HG03095 (cell line): Measurements from ENCODE around the gene CHCHD1.
"Not testable (repeated sequence)": the region's sequence is repeated elsewhere in the genome, so short reads cannot be mapped to it uniquely, and the experiment has no call there.

Experiments used
- ATAC-seq: cut with Tn5 transposase; IDR thresholded peaks from one replicate; pipeline ENCODE4 v1.9.1; 2021; ENCODE audit warnings: moderate library complexity; ENCODE audit not compliant: unreplicated experiment

Gene CHCHD1

DNA sequence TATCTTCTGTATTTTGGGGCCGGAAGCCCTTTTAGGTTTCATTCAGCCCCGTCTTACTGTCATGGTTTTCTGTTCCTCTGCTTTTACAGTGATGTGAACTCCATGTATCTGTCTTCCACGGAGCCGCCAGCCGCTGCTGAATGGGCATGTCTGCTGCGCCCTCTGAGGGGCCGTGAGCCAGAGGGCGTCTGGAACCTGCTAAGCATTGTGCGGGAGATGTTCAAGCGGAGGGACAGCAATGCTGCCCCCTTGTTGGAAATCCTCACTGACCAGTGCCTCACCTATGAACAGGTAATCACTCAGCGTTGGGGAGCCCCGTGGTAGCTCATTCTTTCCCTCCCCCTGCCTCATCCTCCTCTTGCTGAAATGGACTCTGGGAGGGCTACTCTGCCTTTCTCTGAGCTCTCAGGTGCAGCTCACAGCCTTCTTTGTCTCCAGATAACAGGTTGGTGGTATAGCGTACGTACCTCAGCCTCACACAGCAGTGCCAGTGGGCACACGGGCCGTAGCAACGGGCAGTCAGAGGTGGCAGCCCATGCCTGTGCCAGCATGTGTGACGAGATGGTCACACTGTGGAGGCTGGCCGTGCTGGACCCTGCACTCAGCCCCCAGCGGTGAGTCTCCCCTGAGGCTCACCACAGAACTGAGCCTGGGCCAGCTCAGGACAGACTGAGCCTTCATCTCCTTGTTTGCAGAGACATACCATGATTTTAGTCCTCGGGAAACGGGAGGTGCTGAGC lies 9.2 kb downstream of the CHCHD1 start:
- no peak for ATAC-seq

DNA sequence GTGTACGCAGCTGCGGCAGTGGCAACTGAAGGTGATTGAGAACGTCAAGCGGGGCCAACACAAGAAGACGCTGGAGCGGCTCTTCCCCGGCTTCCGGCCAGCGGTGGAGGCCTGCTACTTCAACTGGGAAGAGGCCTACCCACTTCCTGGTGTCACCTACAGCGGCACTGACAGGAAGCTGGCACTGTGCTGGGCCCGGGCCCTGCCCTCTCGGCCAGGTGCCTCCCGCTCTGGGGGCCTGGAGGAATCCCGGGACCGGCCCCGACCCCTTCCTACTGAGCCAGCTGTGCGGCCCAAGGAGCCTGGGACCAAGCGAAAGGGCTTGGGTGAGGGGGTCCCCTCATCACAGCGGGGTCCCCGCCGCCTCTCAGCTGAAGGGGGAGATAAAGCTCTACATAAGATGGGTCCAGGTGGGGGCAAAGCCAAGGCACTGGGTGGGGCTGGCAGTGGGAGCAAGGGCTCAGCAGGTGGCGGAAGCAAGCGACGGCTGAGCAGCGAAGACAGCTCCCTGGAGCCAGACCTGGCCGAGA lies 10.1 kb downstream of the CHCHD1 start:
- no peak for ATAC-seq

DNA sequence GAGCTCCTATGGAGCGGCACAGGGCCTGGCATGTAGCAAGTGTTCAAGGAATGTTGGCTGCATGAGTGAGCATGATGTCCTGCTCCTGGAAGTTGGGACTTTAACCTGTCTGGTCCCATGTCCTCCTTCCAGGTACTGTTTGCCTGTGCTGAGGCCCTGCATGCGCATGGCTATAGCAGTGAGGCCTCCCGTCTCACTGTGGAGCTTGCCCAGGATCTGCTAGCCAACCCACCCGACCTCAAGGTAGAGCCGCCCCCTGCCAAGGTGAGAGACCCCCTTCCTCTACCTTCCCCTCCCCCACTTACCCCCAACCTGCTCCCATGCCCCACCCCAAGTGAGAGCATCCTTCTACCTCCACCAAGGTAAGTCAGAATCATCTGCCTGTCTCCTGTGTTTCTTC lies 11.6 kb downstream of the CHCHD1 start:
- no peak for ATAC-seq

DNA sequence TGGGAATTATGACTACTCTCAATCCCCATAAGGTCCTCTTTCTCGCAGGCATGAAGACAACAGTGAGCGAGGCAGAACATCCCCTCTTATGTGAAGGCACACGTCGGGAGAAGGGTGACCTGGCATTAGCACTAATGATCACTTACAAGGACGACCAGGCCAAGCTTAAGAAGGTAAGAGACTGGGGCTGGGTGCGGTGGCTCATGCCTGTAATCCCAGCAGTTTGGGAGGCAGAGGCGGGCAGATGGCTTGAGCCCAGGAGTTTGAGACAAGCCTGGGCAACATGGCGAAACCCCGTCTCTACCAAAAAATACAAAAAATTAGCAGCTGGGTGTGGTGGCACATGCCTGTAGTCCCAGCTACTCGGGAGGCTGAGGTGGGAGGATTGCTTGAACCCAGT lies 13.6 kb downstream of the CHCHD1 start:
- ATAC-seq, result not testable (repeated sequence)

DNA sequence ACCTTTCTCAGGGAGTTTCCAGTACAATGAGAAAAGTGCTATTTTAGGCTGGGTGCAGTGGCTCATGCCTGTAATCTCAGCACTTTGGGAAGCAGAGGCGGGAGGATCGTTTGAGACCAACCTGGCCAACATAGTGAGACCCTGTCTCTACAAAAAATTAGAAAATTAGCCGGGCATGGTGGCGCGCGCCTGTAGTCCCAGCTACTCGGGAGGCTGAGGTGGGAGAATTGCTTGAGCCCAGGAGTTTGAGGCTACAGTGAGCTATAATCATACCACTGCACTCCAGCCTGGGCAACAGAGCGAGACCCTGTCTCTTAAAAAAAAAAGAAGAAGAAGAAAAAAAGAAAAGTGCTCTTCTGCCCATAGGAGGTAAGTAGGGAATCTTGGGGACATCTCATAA lies 14.2 kb downstream of the CHCHD1 start:
- not testable (repeated sequence) for ATAC-seq

DNA sequence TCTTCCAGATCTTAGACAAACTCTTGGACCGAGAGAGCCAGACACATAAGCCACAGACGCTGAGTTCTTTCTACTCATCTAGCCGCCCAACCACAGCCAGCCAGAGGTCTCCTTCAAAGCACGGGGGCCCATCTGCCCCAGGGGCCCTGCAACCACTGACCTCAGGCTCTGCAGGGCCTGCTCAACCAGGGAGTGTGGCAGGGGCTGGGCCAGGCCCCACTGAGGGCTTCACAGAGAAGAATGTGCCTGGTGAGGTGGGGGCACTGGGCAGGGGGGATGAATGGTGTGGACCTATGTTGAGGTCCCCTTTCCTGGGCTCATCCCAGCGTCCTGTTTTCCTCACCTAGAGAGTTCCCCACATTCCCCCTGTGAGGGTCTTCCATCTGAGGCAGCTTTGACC lies 14.9 kb downstream of the CHCHD1 start:
- no peak for ATAC-seq

DNA sequence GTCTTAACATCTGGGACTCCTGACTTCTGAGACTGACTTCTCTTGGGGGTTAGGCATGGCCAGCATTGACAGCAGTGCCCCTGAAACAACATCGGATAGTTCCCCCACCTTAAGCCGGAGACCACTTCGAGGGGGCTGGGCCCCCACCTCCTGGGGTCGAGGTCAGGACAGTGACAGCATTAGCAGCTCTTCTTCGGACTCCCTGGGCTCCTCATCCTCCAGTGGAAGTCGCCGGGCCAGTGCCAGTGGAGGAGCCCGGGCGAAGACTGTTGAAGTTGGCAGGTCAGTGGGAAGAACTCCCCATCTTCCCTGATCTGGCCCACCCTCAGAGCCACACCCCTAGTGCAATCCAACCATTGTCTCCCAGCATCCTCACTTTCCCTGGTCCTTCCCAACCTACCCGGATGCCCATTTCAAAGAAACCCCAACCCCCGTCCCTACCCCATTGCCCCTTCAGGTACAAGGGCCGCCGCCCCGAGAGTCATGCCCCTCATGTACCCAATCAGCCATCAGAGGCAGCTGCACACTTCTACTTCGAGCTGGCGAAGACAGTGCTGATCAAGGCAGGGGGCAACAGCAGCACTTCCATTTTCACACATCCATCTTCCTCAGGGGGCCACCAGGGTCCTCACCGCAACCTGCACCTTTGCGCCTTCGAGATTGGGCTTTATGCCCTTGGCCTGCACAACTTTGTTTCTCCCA lies 15.6 kb downstream of the CHCHD1 start:
- no peak for ATAC-seq

DNA sequence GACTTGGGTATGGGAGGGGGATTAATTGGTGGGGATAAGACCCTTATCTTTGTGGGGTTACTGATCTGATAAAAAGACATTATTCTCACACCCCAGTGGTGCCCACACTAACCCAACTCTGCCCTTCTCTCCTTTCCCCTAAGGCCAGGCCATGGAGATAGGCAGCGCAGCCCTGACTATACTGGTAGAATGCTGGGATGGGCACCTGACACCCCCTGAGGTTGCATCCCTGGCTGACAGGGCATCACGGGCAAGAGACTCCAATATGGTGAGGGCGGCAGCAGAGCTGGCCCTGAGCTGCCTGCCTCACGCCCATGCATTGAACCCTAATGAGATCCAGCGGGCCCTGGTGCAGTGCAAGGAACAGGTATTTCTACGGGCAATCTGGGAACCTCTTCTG lies 16.2 kb downstream of the CHCHD1 start:
- no peak for ATAC-seq

DNA sequence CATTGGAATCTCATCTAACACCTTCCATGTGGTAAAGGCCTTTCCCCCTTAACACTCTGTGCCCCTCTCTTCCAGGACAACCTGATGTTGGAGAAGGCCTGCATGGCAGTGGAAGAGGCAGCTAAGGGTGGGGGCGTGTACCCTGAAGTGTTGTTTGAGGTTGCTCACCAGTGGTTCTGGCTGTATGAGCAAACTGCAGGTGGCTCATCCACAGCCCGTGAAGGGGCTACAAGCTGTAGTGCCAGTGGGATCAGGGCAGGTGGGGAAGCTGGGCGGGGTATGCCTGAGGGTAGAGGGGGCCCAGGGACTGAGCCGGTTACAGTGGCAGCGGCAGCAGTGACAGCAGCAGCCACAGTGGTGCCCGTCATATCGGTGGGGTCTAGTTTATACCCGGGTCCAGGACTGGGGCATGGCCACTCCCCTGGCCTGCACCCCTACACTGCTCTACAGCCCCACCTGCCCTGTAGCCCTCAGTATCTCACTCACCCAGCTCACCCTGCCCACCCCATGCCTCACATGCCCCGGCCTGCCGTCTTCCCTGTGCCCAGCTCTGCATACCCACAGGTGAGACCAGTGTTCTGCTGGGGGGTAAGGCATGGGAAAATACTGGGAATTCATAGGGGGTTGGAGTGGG lies 17.2 kb downstream of the CHCHD1 start:
- ATAC-seq, result no peak

DNA sequence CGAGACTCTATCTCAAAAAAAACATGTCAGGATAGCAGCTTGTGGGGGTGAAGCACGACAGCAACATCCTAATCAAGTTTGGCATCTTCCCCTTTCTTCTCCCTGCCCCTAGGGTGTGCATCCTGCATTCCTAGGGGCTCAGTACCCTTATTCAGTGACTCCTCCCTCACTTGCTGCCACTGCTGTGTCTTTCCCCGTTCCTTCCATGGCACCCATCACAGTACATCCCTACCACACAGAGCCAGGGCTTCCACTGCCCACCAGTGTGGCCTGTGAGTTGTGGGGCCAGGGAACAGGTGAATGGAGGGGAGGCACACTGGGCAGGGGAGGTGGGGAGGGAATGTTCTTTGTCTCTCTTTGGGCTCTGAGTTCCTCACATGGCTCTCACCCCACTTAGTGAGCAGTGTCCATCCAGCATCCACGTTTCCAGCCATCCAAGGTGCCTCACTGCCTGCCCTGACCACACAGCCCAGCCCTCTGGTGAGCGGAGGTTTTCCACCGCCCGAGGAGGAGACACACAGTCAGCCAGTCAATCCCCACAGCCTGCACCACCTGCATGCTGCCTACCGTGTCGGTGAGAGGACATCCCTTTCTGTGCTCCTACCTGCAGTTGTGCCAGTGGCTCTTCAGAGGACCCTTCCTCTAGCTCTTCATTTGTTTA lies 18.2 kb downstream of the CHCHD1 start:
- no peak for ATAC-seq

DNA sequence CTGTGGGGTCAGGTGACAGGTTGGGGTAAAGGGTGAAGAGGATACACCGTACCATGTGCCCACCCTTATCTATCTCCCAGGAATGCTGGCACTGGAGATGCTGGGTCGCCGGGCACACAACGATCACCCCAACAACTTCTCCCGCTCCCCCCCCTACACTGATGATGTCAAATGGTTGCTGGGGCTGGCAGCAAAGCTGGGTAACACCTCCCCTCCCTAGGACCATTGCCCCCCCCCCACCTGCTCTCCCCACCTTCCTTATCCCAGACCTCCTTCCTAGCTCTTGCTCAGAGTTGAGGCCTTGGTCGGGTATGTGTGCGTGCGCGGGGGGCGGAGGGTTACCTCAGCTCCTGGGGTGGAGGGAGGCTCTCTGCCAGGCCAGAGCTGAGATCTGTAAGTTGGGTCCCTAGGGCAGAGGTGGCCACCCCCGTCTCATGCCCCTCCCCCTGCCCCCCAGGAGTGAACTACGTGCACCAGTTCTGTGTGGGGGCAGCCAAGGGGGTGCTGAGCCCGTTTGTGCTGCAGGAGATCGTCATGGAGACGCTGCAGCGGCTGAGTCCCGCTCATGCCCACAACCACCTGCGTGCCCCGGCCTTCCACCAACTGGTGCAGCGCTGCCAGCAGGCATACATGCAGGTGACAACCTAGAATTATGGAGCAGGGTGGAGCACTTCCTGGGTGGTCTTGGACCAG lies 18.9 kb downstream of the CHCHD1 start:
- ATAC-seq, result no peak

DNA sequence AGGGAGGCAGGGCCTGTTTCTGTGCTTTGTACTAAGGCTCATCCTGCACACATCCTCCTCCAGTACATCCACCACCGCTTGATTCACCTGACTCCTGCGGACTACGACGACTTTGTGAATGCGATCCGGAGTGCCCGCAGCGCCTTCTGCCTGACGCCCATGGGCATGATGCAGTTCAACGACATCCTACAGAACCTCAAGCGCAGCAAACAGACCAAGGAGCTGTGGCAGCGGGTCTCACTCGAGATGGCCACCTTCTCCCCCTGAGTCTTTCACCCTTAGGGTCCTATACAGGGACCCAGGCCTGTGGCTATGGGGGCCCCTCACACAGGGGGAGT lies 19.4 kb downstream of the CHCHD1 start:
- no peak for ATAC-seq

DNA sequence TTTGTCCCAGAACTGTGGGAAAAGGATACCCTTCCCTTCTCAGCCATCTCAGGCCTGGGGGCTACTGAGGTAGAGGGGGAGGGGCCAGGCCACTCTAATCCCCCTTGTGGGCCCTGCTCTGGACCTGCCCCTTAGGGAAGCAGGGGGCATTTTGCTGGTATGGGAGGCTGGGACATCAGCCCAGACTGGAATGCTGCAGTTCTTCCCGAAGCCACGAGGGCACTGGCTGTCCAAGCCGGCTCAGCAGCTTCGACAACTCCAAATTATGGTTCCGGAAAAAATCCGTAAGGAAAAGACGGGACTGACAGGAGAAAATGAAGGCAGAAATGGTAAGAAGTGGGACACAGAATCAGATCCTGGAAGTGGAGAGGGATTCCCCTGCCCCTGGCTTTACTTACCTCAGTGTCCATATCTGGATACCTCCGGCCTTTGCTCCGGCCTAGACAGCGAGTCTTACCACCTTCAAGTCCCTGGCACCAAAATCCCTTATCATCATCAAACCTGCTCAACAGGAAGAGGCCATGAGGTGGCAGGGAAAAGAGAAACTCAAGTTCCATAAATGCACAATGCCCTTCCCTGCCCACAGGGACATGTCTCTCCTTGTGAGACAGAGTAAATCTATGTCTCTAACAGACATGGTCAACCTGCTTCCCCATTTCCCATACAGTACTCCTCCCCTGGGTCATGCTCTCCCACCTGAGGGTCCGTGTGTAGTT lies 20.6 kb downstream of the CHCHD1 start:
- no peak for ATAC-seq

DNA sequence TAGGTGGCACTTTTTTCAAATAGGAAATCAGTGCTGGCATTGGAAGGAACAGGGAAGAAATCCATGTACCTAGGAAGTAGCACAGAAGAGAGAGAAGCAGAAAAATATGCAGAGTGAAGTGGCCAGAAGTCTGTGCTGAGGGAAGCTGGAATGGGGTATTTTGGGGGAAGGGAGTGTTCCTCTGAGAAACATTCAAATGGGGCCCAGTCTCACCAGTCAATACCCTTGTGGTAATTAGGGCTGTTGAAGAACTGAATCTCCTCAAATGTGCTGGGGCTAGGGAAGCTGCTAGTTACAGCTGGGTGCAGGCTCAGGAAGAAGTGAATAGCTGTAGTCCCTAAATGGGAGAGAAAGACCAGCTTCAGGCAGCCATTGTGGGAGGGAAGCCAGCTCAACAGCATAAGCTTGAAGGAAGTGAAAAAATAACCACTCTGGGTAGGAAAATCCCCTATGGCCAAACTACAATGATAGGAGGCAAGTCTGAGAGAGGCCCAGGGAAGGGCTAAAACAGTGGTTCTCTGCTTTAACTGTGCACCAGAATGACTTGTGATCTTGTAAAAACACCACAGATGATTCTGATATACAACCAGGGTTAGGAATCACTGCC lies 21.9 kb downstream of the CHCHD1 start:
- peak; percentile 79 for ATAC-seq

DNA sequence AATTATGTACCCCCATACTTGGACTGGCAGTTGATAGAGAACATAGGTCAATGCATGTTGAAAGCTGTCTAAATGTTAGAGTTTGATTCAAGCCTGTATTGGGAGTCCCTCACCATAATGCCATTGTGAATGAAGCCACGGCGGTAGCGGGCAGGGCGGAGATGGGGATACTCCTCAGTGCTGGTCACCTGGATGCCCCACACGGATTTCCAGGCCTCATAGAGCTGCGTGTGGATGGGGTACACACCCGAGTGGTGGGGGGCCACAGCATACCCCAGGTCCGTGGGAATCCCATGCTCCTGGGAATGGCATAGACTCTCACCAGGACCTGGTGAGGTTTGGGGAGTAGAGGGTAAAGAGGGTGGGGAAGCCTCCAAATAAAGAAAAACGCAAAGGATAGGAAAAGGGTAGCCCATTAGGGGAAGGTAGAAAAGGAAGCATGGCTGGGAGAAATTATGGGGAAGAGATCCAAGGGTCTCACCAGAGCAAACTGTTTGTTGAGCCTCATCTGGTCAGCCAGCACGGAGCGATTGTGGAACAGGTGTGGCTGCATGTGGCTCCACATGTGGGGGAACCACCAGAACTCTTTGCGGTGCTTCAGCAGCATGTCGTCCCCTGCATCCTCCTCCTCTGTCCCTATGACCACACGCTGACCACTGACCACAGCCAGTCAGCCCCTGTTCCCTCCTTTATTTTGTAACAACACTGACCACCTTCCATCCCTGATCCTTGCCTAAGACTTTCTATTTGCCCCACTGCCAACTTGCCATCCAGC lies 24.5 kb downstream of the CHCHD1 start:
- no peak for ATAC-seq

DNA sequence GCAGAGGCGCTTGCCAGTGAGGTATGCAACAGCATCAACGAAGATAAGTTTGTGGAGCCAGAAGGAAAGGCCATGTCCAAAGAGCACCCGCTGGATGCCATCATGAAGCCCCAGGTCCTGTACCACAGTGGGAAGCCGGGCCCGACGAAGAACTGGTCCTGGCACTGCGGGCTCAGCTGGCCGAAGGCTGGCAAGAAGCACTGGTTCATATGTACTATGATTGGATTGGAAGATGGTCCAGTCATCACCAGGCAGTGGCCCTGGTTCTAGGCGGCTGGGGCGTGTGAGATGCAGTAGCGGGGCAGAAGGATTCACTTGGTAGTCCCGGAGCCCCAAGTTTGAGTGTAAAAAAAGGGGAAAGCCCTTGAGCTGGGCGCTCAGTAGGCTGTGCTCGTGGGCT lies 25.6 kb downstream of the CHCHD1 start:
- ATAC-seq, result no peak

DNA sequence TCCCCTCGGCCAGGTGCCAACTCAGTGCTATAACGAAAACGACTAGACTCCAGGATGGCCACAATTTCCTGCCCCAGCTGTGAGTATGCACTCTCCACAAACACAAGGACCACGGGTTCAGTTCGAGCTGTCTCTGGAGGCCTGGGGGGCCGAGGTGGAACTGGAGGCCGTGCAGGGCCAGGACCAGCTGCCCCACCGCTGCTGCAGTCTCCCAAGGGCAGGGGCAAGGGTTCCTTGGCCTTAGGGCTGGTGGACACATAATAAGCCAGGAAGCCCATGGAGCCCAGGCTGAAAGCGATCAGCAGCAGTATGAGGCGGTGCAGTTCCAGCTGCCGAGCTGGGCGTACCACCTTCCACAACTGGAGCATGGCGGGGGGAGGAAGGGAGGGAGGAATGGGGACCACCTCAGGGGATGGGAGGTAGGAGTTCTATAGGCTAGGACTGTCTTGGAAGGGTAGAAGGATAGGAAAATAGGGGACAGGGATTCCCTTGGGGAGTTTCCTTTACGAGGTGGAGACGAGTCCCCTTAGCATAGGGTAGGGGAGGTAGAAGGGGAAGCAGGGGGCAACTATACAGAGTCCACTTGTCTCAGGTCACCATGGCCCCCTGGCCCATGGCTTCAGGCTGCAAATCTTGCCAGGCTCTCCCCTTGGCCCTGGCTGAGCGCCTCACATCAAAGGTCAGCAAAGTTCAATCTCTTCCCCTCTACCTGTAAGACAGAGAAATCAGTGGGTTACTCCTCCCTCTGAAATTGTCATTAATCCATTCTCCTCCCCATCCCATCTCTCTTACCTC lies 26.4 kb downstream of the CHCHD1 start:
- ATAC-seq, result no peak

DNA sequence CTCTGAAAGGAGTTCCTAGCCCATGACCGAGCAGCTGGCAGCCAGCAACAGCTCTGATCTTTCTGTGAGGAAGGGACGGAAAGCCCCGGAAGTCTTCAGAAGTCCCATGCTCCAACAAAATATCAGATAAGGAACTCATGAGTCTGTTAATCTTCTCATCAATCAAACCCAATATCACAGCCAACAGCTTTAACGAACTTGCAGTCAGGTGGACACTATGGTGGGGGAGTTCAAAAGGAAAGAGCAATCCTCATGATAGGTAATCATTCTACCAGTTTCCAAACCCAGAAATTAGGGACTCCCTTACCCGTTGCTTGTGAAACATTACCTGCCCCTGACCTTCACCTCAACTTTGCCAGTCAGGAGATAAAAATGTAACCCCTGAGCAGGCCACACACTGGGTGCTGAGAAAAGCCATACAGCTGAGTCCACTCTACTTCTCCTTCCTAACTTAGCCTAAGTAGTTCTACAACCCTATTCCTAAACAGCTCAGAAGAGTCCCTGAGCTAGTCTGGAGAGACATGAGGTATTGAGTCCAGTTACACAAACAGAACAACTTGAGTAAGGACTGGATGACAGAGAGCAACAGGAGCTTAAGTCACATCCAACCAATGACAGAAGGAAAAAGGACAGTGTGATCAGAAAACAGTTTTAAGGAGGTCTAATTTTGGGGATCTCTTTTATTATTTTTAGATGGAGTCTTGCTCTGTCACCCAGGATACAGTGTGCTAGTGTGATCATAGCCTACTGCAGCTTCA lies 27.4 kb downstream of the CHCHD1 start:
- no peak for ATAC-seq
